HEK293T (cell line): ENCODE results near the gene ADSS1.

Source experiments
- ARNT ChIP-seq: fragments of 450-650 bp; IDR thresholded peaks from 2 replicates; pipeline ENCODE4 v1.6.1; 2017; ENCODE audit warnings: mild to moderate bottlenecking
- ELF4 ChIP-seq: fragments of 450-650 bp; IDR thresholded peaks from 2 replicates; pipeline ENCODE4 v1.6.1; 2017; ENCODE audit warnings: antibody characterized with exemption
- FOXK2 ChIP-seq: fragments of 450-650 bp; IDR thresholded peaks from 2 replicates; pipeline ENCODE4 v1.6.1; 2016; ENCODE audit warnings: mild to moderate bottlenecking
- FOXM1 ChIP-seq: fragments of 450-650 bp; IDR thresholded peaks from 2 replicates; pipeline ENCODE4 v1.6.1; 2017; ENCODE audit warnings: mild to moderate bottlenecking, borderline replicate concordance
- HDGF ChIP-seq: fragments of 450-650 bp; IDR thresholded peaks from 2 replicates; pipeline ENCODE4 v1.6.1; 2017; ENCODE audit warnings: antibody characterized with exemption, borderline replicate concordance
- NFRKB ChIP-seq: fragments of 450-650 bp; IDR thresholded peaks from 2 replicates; pipeline ENCODE4 v1.6.1; 2016; ENCODE audit warnings: mild to moderate bottlenecking, moderate library complexity
- SP1 ChIP-seq: fragments of 450-650 bp; IDR thresholded peaks from 2 replicates; pipeline ENCODE4 v1.6.1; 2017
- SUZ12 ChIP-seq: fragments of 450-650 bp; IDR thresholded peaks from 2 replicates; pipeline ENCODE4 v1.6.1; 2016; ENCODE audit warnings: mild to moderate bottlenecking
- TARDBP ChIP-seq: fragments of 450-650 bp; IDR thresholded peaks from 2 replicates; pipeline ENCODE4 v1.6.1; 2016

GRCh38 chr14:104734051-104734587 is 10.1 kb downstream of the ADSS1 start:
- TF ChIP-seq SUZ12 (no peak), SP1 (no peak), TARDBP (no peak), FOXK2 (no peak), NFRKB (no peak), HDGF (no peak), FOXM1 (no peak), ARNT (no peak), ELF4 (no peak)
